Measurements from ENCODE around the gene UNK. TPM values are rescaled to one million over a fixed set of nuclear protein-coding genes. Genes with fewer than 3 reads are reported as not detected.

The UNK gene
- total and polyA plus RNA-seq, 2 of the 13 experiments (the other 11 are each of a cell fraction or from before 2014, with no cell fraction given): 31.6 to 33.0 TPM

GRCh38 chr17:75817571-75817970 lies 33.0 kb downstream of the UNK start:
- Histone ChIP-seq H4K20me1 (ENCODE audit: insufficient read depth, low read length) (no peaks in the 10 kb centered on the region), H3K9ac (ENCODE audit: insufficient read depth, low read depth, low read length) (no peak overlapping the region), H3K36me3 (replicated peaks in 1 of 2; ENCODE audit: control insufficient read depth in 1 of 2, insufficient read depth in 2 of 2, low read length in 2 of 2) (peaks cover 60 to 93% of the 10 kb centered on the region in 2 experiments), H2AFZ (ENCODE audit: low read length) (no peak overlapping the region), H3K4me3 (replicated peaks in 1 of 3; ENCODE audit: insufficient read depth in 1 of 3, low read depth in 2 of 3, low read length in 3 of 3) (no peak overlapping the region), H3K27me3 (ENCODE audit: control insufficient read depth in 1 of 2, insufficient read depth in 2 of 2, low read length in 2 of 2) (no peaks in the 10 kb centered on the region), H3K79me2 (ENCODE audit: insufficient read depth, low read length) (no peaks in the 10 kb centered on the region), H3K27ac (ENCODE audit: extremely low read length, insufficient read depth, low read length) (no peak overlapping the region), H3K4me1 (ENCODE audit: insufficient read depth, low read length) (no peaks in the 10 kb centered on the region), H3K4me2 (ENCODE audit: low read depth, low read length) (no peak overlapping the region), H3K9me3 (ENCODE audit: low read length) (no peaks in the 10 kb centered on the region)
- ATAC-seq (no peak), FAIRE-seq (no peak), DNase-seq (ENCODE audit: low spot score) (no peak)
- in situ Hi-C loops (cut with HindIII; ENCODE audit: extremely low pct_ligation_motif_present, low pct_unique_long_range_greater_than_20kb): no loop called here
- no peak for TF ChIP-seq SIX4 (CRISPR knock-in tag; IDR thresholded peaks at IDR 0.05)
- no peak for TF ChIP-seq KDM6A (CRISPR knock-in tag; IDR thresholded peaks at IDR 0.05; ENCODE audit: low read depth)
- TF ChIP-seq ZNF784 (CRISPR knock-in tag; IDR thresholded peaks at IDR 0.05; ENCODE audit: borderline replicate concordance): no peak
- TF ChIP-seq NRL (CRISPR knock-in tag; IDR thresholded peaks at IDR 0.05; ENCODE audit: borderline replicate concordance): no peak
- no peak for TF ChIP-seq STAT6 (CRISPR knock-in tag; IDR thresholded peaks at IDR 0.05; ENCODE audit: borderline replicate concordance)
- no peak for TF ChIP-seq ZNF446 (CRISPR knock-in tag; IDR thresholded peaks at IDR 0.05)
- no peak for TF ChIP-seq CENPBD1 (CRISPR knock-in tag; IDR thresholded peaks at IDR 0.05; ENCODE audit: borderline replicate concordance, low read depth)
- ChIA-PET POLR2A (interaction anchor here (1.0 to 4.4 kb wide), 2 partner anchors 8 to 38 kb away, joined by 3 to 20 read pairs; a partner anchor contains a TSS), CTCF (ENCODE audit: low intra/inter-chr PET ratio, low total read pairs) (no interaction called here)
- BruUV-seq (replicated peaks): no TSS peak
- WGBS (ENCODE audit: low lambda C conversion rate): 95% methylated on average over 6 of the region's 6 CpGs
- intact Hi-C loops (cut with micrococcal nuclease; ENCODE audit: unreplicated experiment): no loop called here

Measured in HepG2 (cell line).